DND-41 (cell line): Measurements from ENCODE around the gene C12orf50.

Experiments
- CTCF ChIP-seq: IDR thresholded peaks from 2 replicates; pipeline ENCODE4 v1.5.1; 2012; ENCODE audit warnings: borderline replicate concordance, low read length, moderate library complexity, mild to moderate bottlenecking; ENCODE audit not compliant: poor library complexity, severe bottlenecking; ENCODE audit errors: extremely low read depth
- EZH2 ChIP-seq: IDR thresholded peaks from 3 replicates; pipeline ENCODE4 v1.6.1; 2012; ENCODE audit warnings: borderline replicate concordance, low read depth, mild to moderate bottlenecking, moderate library complexity, low read length, inconsistent platforms; ENCODE audit not compliant: severe bottlenecking

GRCh38 chr12:87953256-87953860, 75.8 kb downstream of the C12orf50 start:
- peak; percentile 68 for TF ChIP-seq CTCF
- TF ChIP-seq EZH2 = no peak
